H1 (cell line): Measurements from ENCODE around the gene IGSF23. TPM values are rescaled to one million over a fixed set of nuclear protein-coding genes. Genes with fewer than 3 reads are reported as not detected.

Experiments
- CTCF ChIA-PET: fragments of 300-600 bp; sonication (Branson Sonifier 250); formaldehyde crosslinking; loops from one replicate; lab custom pipeline; 2021; ENCODE audit not compliant: partially characterized antibody; lab: Charles Lee
- POLR2A ChIA-PET: fragments of 300-600 bp; sonication (Branson Sonifier 250); formaldehyde crosslinking; loops from one replicate; lab custom pipeline; 2021; ENCODE audit warnings: inconsistent platforms; ENCODE audit not compliant: partially characterized antibody; lab: Charles Lee
- DNase-seq, 2 experiments: peaks; one replicate each; pipeline versions ENCODE4 v3.0.0 to v3.0.0-alpha.2; 2010 to 2022; ENCODE audit warnings: low spot score in 2 of 2, low read depth in 1 of 2, mixed read lengths in 1 of 2
- FAIRE-seq: peaks from 2 replicates; lab custom pipeline; 2011; peaks lifted over from hg19 to GRCh38; lab: Jason Lieb, UNC
- H2AFZ ChIP-seq: 2 replicates; pipeline ENCODE4 v1.8.1; 2012; ENCODE audit warnings: low read length, inconsistent platforms
- H2AK5ac ChIP-seq: 2 replicates; pipeline ENCODE4 v1.6.1; 2013; ENCODE audit warnings: low read depth, low read length
- H2BK120ac ChIP-seq: replicated peaks from 2 replicates; pipeline ENCODE3; 2013; ENCODE audit warnings: low read depth, low read length, inconsistent platforms
- H2BK12ac ChIP-seq: 2 replicates; pipeline ENCODE4 v1.6.1; 2013; ENCODE audit warnings: low read depth, low read length
- H2BK15ac ChIP-seq: 2 replicates; pipeline ENCODE4 v1.6.1; 2013; ENCODE audit warnings: low read length
- H2BK20ac ChIP-seq: 2 replicates; pipeline ENCODE4 v1.6.1; 2013; ENCODE audit warnings: low read length
- H2BK5ac ChIP-seq: 2 replicates; pipeline ENCODE4 v1.6.1; 2013; ENCODE audit warnings: low read depth, low read length
- H3K14ac ChIP-seq: 2 replicates; pipeline ENCODE4 v1.6.1; 2013; ENCODE audit warnings: inconsistent platforms; ENCODE audit not compliant: insufficient read length
- H3K18ac ChIP-seq: 2 replicates; pipeline ENCODE4 v1.6.1; 2013; ENCODE audit warnings: low read length; ENCODE audit errors: extremely low read depth
- H3K23ac ChIP-seq: 2 replicates; pipeline ENCODE4 v1.6.1; 2013; ENCODE audit warnings: inconsistent platforms; ENCODE audit not compliant: insufficient read length
- H3K23me2 ChIP-seq: 2 replicates; pipeline ENCODE4 v1.6.1; 2013; ENCODE audit warnings: low read depth, low read length
- H3K27ac ChIP-seq: 2 replicates; pipeline ENCODE4 v1.6.1; 2011; ENCODE audit warnings: low read depth, low read length, inconsistent platforms
- H3K27me3 ChIP-seq, 4 experiments: replicated peaks in 1 of 4; 1 replicate in 1 of 4; 2 replicates in 3 of 4; pipeline versions ENCODE4 v1.6.1 to v1.8.1; 2011 to 2013; ENCODE audit warnings: low read length in 3 of 4, mild to moderate bottlenecking in 3 of 4, inconsistent platforms in 2 of 4, mixed read lengths in 2 of 4, moderate library complexity in 1 of 4; ENCODE audit not compliant: control insufficient read depth in 3 of 4, insufficient read depth in 3 of 4; ENCODE audit errors: extremely low read depth in 1 of 4
- H3K36me3 ChIP-seq, 4 experiments: 2 replicates each; pipeline versions ENCODE4 v1.6.1 to v1.8.1; 2011 to 2013; ENCODE audit warnings: mild to moderate bottlenecking in 4 of 4, low read length in 3 of 4, moderate library complexity in 2 of 4, control low read depth in 1 of 4, inconsistent platforms in 1 of 4; ENCODE audit not compliant: insufficient read depth in 4 of 4, control insufficient read depth in 2 of 4
- H3K4ac ChIP-seq: replicated peaks from 2 replicates; pipeline ENCODE3; 2013; ENCODE audit warnings: low read length, low read depth, mixed read lengths, inconsistent platforms; ENCODE audit not compliant: insufficient read length
- H3K4me1 ChIP-seq, 4 experiments: replicated peaks in 1 of 4; 1 replicate in 1 of 4; 2 replicates in 3 of 4; pipeline versions ENCODE4 v1.6.1 to v1.8.1; 2011 to 2013; ENCODE audit warnings: low read length in 3 of 4, inconsistent platforms in 2 of 4, mixed read lengths in 1 of 4; ENCODE audit not compliant: insufficient read depth in 4 of 4, control insufficient read depth in 3 of 4
- H3K4me2 ChIP-seq, 2 experiments: 2 replicates each; pipeline versions ENCODE4 v1.6.1 to v1.8.1; 2011 to 2013; ENCODE audit warnings: low read depth in 2 of 2, low read length in 2 of 2, control low read depth in 1 of 2, inconsistent platforms in 1 of 2, mild to moderate bottlenecking in 1 of 2; ENCODE audit not compliant: insufficient read depth in 1 of 2
- H3K4me3 ChIP-seq, 4 experiments: fragments of 200-600, 300-600 bp in 1 of 4; sonication (generic), shearing (Covaris generic), sonication (Bioruptor Twin) in 1 of 4; 2 replicates each; pipeline versions ENCODE4 v1.5.1 to v1.8.1; 2011 to 2016; ENCODE audit warnings: low read length in 4 of 4, low read depth in 3 of 4, control low read depth in 2 of 4, inconsistent platforms in 2 of 4, mild to moderate bottlenecking in 2 of 4, mixed read lengths in 1 of 4, moderate library complexity in 1 of 4; ENCODE audit not compliant: insufficient read depth in 2 of 4; ENCODE audit errors: extremely low read depth in 1 of 4
- H3K56ac ChIP-seq: replicated peaks from 2 replicates; pipeline ENCODE3; 2013; ENCODE audit warnings: low read depth, mild to moderate bottlenecking, mixed read lengths, low read length, inconsistent platforms; ENCODE audit not compliant: insufficient read length
- H3K79me1 ChIP-seq: 2 replicates; pipeline ENCODE4 v1.6.1; 2013; ENCODE audit warnings: low read depth, low read length, control low read depth
- H3K79me2 ChIP-seq, 2 experiments: 2 replicates each; pipeline versions ENCODE4 v1.6.1 to v1.8.1; 2012 to 2013; ENCODE audit warnings: low read length in 2 of 2, mild to moderate bottlenecking in 2 of 2, inconsistent platforms in 1 of 2; ENCODE audit not compliant: insufficient read depth in 2 of 2, control insufficient read depth in 1 of 2
- H3K9ac ChIP-seq, 4 experiments: replicated peaks in 1 of 4; 1 replicate in 1 of 4; 2 replicates in 3 of 4; pipeline versions ENCODE4 v1.6.1 to v1.8.1; 2011 to 2013; ENCODE audit warnings: low read depth in 3 of 4, low read length in 3 of 4, control low read depth in 2 of 4, mild to moderate bottlenecking in 2 of 4, moderate library complexity in 2 of 4, inconsistent platforms in 1 of 4; ENCODE audit errors: extremely low read depth in 1 of 4
- H3K9me3 ChIP-seq, 2 experiments: 2 replicates each; pipeline versions ENCODE4 v1.6.1 to v1.8.1; 2012 to 2013; ENCODE audit warnings: mild to moderate bottlenecking in 2 of 2, moderate library complexity in 2 of 2, control low read depth in 1 of 2, inconsistent platforms in 1 of 2, low read depth in 1 of 2, low read length in 1 of 2, mixed read lengths in 1 of 2; ENCODE audit not compliant: insufficient read depth in 2 of 2
- H4K20me1 ChIP-seq, 2 experiments: replicated peaks in 1 of 2; 2 replicates each; pipeline versions ENCODE3 to v1.8.1; 2011 to 2013; ENCODE audit warnings: inconsistent platforms in 2 of 2, low read length in 2 of 2, mild to moderate bottlenecking in 1 of 2; ENCODE audit not compliant: insufficient read depth in 2 of 2, control insufficient read depth in 1 of 2
- H4K5ac ChIP-seq: 2 replicates; pipeline ENCODE4 v1.6.1; 2013; ENCODE audit warnings: low read length, low read depth, mixed read lengths, inconsistent platforms; ENCODE audit not compliant: insufficient read length
- H4K8ac ChIP-seq: 2 replicates; pipeline ENCODE4 v1.8.0; 2013; ENCODE audit warnings: mild to moderate bottlenecking, moderate library complexity, low read length, inconsistent platforms; ENCODE audit not compliant: insufficient read depth; ENCODE audit errors: extremely low read depth
- H4K91ac ChIP-seq: replicated peaks from 2 replicates; pipeline ENCODE3; 2013; ENCODE audit warnings: low read length, mixed read lengths, inconsistent platforms; ENCODE audit not compliant: insufficient read length
- EP300 ChIP-seq, 2 experiments: IDR thresholded peaks; 1 replicate in 1 of 2; 2 replicates in 1 of 2; pipeline ENCODE4 v1.6.1; 2011 to 2012; ENCODE audit warnings: low read depth in 2 of 2, low read length in 2 of 2, mild to moderate bottlenecking in 2 of 2, borderline replicate concordance in 1 of 2, inconsistent platforms in 1 of 2, moderate library complexity in 1 of 2
- NANOG ChIP-seq: IDR thresholded peaks from 2 replicates; pipeline ENCODE4 v1.6.1; 2011; ENCODE audit warnings: low read length, low read depth, mild to moderate bottlenecking, inconsistent platforms; ENCODE audit not compliant: insufficient read depth, poor library complexity, severe bottlenecking
- NRF1 ChIP-seq: IDR thresholded peaks from 2 replicates; pipeline ENCODE4 v1.6.1; 2011; ENCODE audit warnings: mild to moderate bottlenecking, low read depth, low read length, improper control_type of control experiment
- RBBP5 ChIP-seq: IDR thresholded peaks from 2 replicates; pipeline ENCODE4 v1.7.1; 2012; ENCODE audit warnings: low read depth, mild to moderate bottlenecking, inconsistent platforms, low read length, moderate library complexity, borderline replicate concordance
- ZNF274 ChIP-seq: IDR thresholded peaks from 2 replicates; pipeline ENCODE4 v1.7.0; 2012; ENCODE audit warnings: low read length, borderline replicate concordance; ENCODE audit errors: extremely low read depth
- WGBS, 2 experiments: shearing (Covaris generic) in 1 of 2; methylation state at CpG; one replicate each; pipeline versions ENCODE4 v1.1.6 to v1.1.7; 2013 to 2015; ENCODE audit warnings: low lambda C conversion rate in 2 of 2, mixed read lengths in 2 of 2, inconsistent platforms in 1 of 2, low coverage in 1 of 2, missing lambda C conversion rate in 1 of 2; ENCODE audit not compliant: insufficient replicate concordance in 2 of 2, insufficient coverage in 1 of 2, insufficient read length in 1 of 2; ENCODE audit errors: extremely low coverage in 1 of 2, missing lambda C conversion rate in 1 of 2; 5-methylcytosine and 5-hydroxymethylcytosine counted together
- polyA plus RNA-seq, 7 experiments: library from polyadenylated mRNA; depleted of rRNA in 3 of 7; stranded (reverse) in 5 of 7; unstranded in 2 of 7; fragments of >200 nt in 5 of 7; fragments of 200-250 nt in 2 of 7; gene quantifications; 1 replicate in 5 of 7; 2 replicates in 1 of 7; 4 replicates in 1 of 7; pipeline versions ENCODE4 v1.2.1 to v1.2.3, GENCODE V29; 2011 to 2013; ENCODE audit warnings: missing spikeins in 2 of 7, mixed read lengths in 2 of 7
- total RNA-seq: library from RNA; stranded (reverse); fragmentation: NEBNext Ultra II Directional; extraction: Animal tissue kit (Norgen Biotek cat#: 25700); gene quantifications from 2 replicates; pipeline ENCODE4 v1.2.1, GENCODE V29; 2021

IGSF23 gene
- total and polyA plus RNA-seq, 2 of the 8 experiments (the other 6 are each of a cell fraction or from before 2014, with no cell fraction given): not detected

DNA sequence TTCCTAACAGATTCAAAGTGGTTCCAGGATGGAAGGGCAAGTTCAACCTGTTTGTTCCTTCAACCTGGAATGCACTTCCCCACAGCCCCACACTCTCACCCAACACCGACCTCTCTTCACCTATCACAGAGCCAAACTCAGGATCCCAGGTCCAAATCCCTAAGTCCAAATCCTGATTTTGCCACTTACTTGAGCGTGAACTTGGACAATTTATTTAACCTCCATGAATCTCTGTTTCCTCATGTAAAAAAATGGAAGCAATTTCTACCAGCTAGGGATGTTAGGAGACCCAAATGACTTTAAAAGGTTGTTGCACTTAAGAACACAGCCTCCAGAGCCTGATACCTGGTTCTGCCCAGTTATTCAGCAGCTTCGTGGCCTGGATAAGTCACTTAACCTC is 5.4 kb upstream of the IGSF23 start:
- POLR2A ChIA-PET: interaction anchor here (1.3 kb wide), 1 partner anchor 28 kb away, joined by 3 read pairs; no protein-coding TSS in a partner anchor
- no peak overlapping the region for H3K18ac ChIP-seq
- no peaks in the 10 kb centered on the region for H3K36me3 ChIP-seq
- no peak for DNase-seq
- no peaks in the 10 kb centered on the region for H3K9me3 ChIP-seq
- peaks cover 0 to 8% (median 4%) of the 10 kb centered on the region in 4 experiments; a peak in 5 of 7 replicates for H3K4me1 ChIP-seq
- H2AFZ ChIP-seq: no peak overlapping the region
- no peak overlapping the region for H3K9ac ChIP-seq
- H2BK120ac ChIP-seq: no peak overlapping the region
- H3K27ac ChIP-seq: no peak overlapping the region
- no peak for FAIRE-seq
- no peak overlapping the region for H3K4me2 ChIP-seq
- no peak overlapping the region for H2AK5ac ChIP-seq
- H2BK20ac ChIP-seq: no peak overlapping the region
- H4K20me1 ChIP-seq: no peaks in the 10 kb centered on the region
- no peaks in the 10 kb centered on the region for H3K27me3 ChIP-seq
- H3K79me2 ChIP-seq: no peaks in the 10 kb centered on the region
- H4K5ac ChIP-seq: no peak overlapping the region
- H4K8ac ChIP-seq: no peak overlapping the region
- no peak overlapping the region for H3K4me3 ChIP-seq
- H3K4ac ChIP-seq: no peak overlapping the region
- no peak overlapping the region for H3K23ac ChIP-seq
- no peak overlapping the region for H2BK15ac ChIP-seq
- no peak overlapping the region for H2BK5ac ChIP-seq
- no peak overlapping the region for H4K91ac ChIP-seq
- H3K14ac ChIP-seq: no peak overlapping the region
- H3K79me1 ChIP-seq: no peaks in the 10 kb centered on the region
- no peak overlapping the region for H3K56ac ChIP-seq
- no peaks in the 10 kb centered on the region for H3K23me2 ChIP-seq
- CTCF ChIA-PET: no interaction called here
- no peak for TF ChIP-seq NRF1
- TF ChIP-seq EP300 (IDR thresholded peaks at IDR 0.05; ENCODE audit: borderline replicate concordance in 1 of 2, low read depth in 2 of 2, low read length in 2 of 2): no peak
- no peak for TF ChIP-seq ZNF274
- no peak for TF ChIP-seq NANOG
- TF ChIP-seq RBBP5: no peak
- H2BK12ac ChIP-seq: no peak overlapping the region
- 91% methylated on average over 3 of the region's 3 CpGs; no CpG with 5 or more reads in 1 of the 2 experiments for WGBS, 2 experiments
